ENCODE data around the gene GAGE13.
"Not testable (repeated sequence)": the region's sequence is repeated elsewhere in the genome, so short reads cannot be mapped to it uniquely, and the experiment has no call there.

DNA sequence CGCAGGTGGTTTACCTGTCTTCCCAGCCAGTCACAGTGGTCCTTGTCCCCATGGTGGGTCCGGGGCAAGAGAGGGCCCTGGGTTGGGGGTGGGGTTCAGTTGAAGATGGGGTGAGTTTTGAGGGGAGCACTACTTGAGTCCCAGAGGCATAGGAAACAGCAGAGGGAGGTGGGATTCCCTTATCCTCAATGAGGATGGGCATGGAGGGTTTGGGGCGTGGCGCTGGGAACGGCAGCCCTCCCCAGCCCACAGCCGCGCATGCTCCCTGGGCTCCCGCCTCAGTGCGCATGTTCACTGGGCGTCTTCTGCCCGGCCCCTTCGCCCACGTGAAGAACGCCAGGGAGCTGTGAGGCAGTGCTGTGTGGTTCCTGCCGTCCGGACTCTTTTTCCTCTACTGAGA is 9.6 kb upstream of the GAGE13 start, which contains the start of gene GAGE12J:
- TF ChIP-seq, protein P1, sequence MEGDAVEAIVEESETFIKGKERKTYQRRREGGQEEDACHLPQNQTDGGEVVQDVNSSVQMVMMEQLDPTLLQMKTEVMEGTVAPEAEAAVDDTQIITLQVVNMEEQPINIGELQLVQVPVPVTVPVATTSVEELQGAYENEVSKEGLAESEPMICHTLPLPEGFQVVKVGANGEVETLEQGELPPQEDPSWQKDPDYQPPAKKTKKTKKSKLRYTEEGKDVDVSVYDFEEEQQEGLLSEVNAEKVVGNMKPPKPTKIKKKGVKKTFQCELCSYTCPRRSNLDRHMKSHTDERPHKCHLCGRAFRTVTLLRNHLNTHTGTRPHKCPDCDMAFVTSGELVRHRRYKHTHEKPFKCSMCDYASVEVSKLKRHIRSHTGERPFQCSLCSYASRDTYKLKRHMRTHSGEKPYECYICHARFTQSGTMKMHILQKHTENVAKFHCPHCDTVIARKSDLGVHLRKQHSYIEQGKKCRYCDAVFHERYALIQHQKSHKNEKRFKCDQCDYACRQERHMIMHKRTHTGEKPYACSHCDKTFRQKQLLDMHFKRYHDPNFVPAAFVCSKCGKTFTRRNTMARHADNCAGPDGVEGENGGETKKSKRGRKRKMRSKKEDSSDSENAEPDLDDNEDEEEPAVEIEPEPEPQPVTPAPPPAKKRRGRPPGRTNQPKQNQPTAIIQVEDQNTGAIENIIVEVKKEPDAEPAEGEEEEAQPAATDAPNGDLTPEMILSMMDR (optimal IDR thresholded peaks at IDR 0.05 in 1 of 3, IDR thresholded peaks at IDR 0.05 in 1 of 3, conservative IDR thresholded peaks at IDR 0.05 in 1 of 3; ENCODE audit: extremely low read depth in 1 of 3, insufficient read depth in 2 of 3, low read length in 3 of 3) = not testable (repeated sequence)
- TF ChIP-seq EZH2 (IDR thresholded peaks at IDR 0.05; ENCODE audit: low read length) = not testable (repeated sequence)
